Measurements from ENCODE around the gene TLCD3A.
A peak's percentile ranks its signal among the peaks of the same experiment; 100 is the strongest.
"Not testable (repeated sequence)": the region's sequence is repeated elsewhere in the genome, so short reads cannot be mapped to it uniquely, and the experiment has no call there.

TLCD3A gene

GRCh38 chr17:749359-749758 lies 17.0 kb downstream of the TLCD3A start:
- DNase-seq (ENCODE audit: low read depth): not testable (repeated sequence)

GRCh38 chr17:750431-751037 lies 18.1 kb downstream of the TLCD3A start:
- DNase-seq (ENCODE audit: low read depth): no peak

GRCh38 chr17:751269-752001 lies 19.0 kb downstream of the TLCD3A start:
- no peak for DNase-seq (ENCODE audit: low read depth)

- DNase-seq (ENCODE audit: low read depth): peak; percentile 61
Observed at GRCh38 chr17:752002-752619, 19.7 kb downstream of the TLCD3A start, which contains the start of gene GEMIN4. Gene GEMIN4, minus strand, starts transcription at chr17:752264. Its CDS starts 122 bp downstream, at chr17:752142.

DNA sequence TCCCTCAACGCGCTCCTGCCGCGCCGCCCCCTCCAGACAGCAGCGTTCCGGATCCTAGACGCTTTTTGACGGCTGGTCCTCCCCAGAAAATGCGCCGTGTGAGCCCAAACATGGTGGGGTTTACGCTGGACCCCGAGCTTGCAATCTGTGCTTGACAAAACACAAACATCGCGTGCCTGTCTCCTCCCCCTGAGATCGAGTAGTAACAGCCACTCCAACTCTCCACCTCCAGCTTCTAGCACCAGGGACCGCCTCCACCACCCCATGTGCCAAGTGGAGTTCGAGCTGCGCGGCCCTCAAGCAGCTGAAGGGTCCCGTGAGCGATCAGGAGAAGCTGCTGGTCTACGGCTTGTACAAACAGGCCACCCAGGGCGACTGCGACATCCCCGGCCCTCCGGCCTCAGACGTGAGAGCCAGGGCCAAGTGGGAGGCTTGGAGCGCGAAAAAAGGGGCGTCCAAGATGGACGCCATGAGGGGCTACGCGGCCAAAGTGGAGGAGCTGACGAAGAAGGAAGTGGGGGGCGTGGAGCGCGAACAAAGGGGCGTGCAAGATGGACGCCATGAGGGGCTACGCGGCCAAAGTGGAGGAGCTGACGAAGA lies 20.3 kb downstream of the TLCD3A start:
- peak; percentile 41 for DNase-seq (ENCODE audit: low read depth)

DNA sequence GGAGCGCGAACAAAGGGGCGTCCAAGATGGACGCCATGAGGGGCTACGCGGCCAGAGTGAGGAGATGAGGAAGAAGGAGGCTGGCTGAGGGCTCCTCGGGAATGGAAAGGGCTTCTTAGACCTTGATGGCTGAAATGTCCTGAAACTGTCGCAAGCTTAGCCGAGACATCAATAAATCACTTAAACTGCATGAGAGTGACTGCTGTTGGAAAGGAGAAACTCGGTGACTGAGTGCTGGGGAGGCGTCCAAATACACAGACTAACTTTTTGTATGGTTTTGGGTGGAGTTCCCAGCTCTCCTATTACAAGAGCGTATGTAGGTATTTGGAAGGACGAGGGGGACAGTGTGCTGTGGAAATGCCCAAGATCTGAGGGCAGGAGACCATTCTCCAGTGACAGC lies 21.0 kb downstream of the TLCD3A start:
- no peak for DNase-seq (ENCODE audit: low read depth)

- not testable (repeated sequence) for DNase-seq (ENCODE audit: low read depth)
Observed at GRCh38 chr17:755319-755961, 23.0 kb downstream of the TLCD3A start.

- not testable (repeated sequence) for DNase-seq (ENCODE audit: low read depth)
Observed at GRCh38 chr17:756010-756567, 23.7 kb downstream of the TLCD3A start.

DNA sequence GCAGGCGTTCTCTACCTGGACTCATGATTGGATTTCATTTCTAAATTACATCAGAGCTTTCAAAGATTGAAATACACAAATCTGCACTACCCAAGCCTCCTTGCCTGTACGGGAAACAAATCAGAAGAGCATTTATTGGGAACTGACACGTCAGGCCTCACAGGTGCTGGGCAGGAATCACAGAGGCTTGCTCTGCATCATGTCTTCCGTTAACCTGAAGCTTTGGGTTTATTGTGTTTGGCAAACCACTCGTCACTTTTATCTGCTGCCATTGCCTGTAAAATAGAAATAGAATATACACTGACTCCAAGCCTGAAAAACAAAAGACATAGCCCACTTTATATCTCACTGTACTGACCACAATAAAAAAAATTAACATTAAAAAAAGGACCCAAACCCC lies 27.6 kb downstream of the TLCD3A start:
- DNase-seq (ENCODE audit: low read depth): no peak

DNA sequence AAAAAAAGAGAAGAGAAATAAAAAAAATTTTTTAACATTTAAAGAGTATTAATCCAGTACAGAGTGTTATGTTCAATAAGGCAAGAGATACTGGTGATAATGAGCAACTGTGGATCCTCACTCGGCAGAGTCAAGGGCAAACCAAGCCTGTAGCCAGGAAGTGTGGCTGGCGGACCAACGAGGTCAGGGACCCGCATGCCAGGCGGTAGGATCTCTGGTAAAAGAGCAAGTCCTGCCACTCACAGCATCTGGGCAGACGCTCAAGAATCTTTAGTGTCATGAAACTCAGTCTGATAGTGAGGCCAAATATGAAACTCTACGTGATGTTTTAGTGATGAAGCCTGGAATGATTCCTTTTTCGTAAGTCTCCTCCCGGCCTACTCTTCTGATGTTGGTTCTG lies 28.0 kb downstream of the TLCD3A start:
- no peak for DNase-seq (ENCODE audit: low read depth)

- no peak for DNase-seq (ENCODE audit: low read depth)
Observed at GRCh38 chr17:767076-767475, 34.7 kb downstream of the TLCD3A start.

DNA sequence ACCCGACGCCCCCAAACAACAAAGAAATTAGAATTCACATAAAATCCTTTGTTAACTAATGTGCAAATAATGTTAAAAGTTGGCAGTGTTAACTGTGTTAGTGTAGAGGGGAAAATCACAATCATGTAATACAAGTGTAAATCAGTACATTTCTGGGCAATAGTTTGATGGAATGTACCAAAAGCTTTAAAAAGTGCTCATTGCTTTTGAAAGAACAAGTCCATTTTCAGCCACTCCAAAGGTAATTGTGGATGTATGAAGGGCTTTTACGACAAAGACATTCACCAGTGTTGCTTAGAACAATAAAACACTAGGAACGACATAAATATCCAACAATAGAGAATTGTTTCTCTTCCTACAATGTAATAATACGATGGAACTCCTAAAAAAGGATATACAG lies 40.6 kb downstream of the TLCD3A start:
- DNase-seq (ENCODE audit: low read depth): no peak

DNA sequence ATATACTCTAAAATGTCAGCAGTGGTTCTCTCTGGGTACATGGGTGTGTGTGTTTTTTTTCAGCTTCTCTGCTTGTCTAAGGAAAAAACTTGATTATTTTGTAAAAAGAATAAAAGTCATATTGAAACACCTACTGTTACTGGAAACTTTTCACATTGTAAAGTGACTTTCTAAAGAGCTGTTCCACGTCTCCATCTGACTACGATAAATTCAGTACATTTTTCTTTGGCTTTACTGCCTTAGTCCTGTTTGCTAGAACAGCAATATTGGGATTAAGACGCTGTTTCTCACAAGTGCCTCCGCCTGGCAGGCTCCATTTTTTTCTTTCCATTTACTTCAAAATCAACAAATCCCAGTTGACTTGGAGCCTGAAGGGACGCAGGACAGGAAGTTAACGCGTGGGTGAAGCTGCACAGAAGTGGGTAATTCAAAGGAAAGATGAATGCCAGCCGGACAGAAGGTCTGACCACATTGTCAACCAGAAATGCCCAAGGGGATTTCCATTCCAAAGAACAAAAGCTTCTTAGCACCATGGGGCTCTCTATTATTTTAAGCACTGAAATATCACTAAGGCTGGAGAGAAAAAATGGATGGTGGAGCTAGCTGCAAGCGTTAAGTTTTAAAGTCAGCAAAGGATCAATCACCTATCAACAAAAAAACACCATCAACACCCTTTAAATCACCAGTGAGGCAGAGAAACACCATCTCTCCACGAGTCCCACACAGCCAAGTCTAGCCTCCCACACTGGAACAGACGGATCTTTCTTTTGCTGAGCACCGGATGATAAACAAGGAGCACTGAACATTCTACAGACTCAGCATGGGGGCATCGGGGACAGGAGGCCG lies 41.3 kb downstream of the TLCD3A start:
- DNase-seq (ENCODE audit: low read depth): no peak

GRCh38 chr17:774313-774584 lies 41.9 kb downstream of the TLCD3A start:
- DNase-seq (ENCODE audit: low read depth): no peak

DNA sequence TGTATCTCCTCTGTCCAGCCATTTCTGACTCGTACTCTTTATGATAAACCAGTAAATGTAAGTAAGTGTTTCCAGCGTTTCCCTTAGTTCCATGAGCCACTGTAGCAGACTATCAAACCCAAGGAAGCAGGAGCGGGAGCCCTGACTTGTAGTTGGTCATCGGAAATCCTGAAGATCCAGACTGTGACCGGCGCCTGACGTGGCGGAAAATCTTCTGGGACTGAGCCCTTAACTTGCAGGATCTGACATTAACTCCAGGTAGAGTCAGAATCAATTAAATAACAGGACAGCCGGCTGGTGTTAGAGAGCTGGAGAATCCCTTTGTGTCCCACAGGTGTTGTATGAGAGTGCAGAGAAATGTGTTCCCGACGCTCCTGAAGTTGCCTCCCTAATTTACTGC lies 45.7 kb downstream of the TLCD3A start:
- DNase-seq (ENCODE audit: low read depth): no peak

DNA sequence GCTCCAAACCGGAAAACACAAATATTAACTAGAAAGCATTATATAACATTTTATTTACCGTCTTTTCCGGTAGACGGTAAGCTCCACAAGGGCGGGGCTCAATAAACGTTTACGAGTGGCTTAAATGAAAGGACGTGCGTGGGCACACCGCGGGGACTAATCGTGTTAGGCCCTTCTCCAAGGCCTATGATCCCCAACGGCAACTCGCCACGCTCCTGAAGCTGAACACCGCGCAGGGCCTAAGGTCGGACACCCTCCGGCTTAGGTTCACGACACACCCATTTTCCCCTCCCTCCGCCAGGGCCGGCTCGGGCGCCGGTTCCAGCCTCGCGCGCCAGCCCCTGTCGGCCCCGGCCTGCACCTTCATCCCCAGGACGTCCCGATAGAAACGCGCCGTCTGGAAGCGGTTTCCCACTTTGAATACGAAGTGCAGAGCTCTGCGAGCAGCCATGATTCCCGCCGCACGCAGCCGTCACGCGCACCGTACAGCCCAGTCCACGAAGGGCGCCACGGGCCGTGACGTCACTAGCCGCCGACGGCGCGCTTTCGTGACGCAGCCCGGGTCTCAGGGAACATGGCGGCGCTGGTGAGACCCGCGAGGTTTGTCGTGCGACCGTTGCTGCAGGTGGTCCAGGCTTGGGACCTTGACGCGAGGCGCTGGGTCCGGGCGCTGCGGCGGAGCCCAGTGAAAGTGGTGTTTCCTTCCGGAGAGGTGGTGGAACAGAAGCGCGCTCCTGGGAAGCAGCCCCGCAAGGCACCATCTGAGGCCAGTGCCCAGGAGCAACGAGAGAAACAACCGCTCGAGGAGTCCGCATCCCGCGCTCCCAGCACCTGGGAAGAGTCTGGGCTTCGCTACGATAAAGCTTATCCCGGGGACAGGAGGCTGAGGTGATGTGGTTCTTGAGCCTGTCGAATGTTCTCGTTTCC lies 49.7 kb downstream of the TLCD3A start, which contains the start of the genes GLOD4 and MRM3:
Gene GLOD4 (minus strand): TSS at position 476 of the 927 bp plus-strand sequence. CDS start 25 bp downstream, at position 451.
Gene MRM3 (plus strand): TSS at position 549 of the 927 bp plus-strand sequence. CDS start 26 bp downstream, at position 575.
- DNase-seq (ENCODE audit: low read depth): peak; percentile 79

- no peak for DNase-seq (ENCODE audit: low read depth)
Observed at GRCh38 chr17:784143-784542, 51.7 kb downstream of the TLCD3A start.

GRCh38 chr17:785901-786300 lies 53.5 kb downstream of the TLCD3A start:
- not testable (repeated sequence) for DNase-seq (ENCODE audit: low read depth)

DNA sequence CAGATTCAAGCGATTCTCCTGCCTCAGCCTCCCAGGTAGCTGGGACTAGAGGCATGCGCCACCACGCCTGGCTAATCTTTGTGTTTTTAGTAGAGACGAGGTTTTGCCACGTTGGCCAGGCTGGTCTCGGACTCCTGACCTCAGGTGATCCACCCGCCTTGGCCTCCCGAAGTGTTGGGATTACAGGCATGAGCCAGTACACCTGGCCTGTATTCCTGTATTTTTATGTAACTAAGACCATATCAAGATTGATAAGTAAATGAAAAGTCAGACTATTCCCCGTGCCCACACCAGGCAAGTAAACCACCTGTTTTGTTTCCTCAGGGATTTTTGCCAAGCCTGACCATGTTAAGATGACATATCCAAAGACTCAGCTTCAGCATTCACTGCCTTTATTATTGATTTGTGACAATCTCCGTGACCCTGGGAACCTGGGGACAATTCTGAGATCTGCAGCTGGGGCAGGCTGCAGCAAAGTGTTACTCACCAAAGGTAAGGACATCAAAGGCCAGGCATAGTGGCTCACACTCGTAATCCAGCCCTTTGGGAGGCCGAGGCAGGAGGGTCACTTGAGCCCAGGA lies 55.3 kb downstream of the TLCD3A start:
- DNase-seq (ENCODE audit: low read depth): no peak

GRCh38 chr17:788551-788950 lies 56.2 kb downstream of the TLCD3A start:
- DNase-seq (ENCODE audit: low read depth): no peak

Measured in stromal cell of bone marrow (primary cell).